GM13976 (cell line): Measurements from ENCODE around the gene CFHR4.
"Not testable (repeated sequence)": the region's sequence is repeated elsewhere in the genome, so short reads cannot be mapped to it uniquely, and the experiment has no call there.

Experiments
- DNase-seq: peaks from one replicate; pipeline ENCODE4 v3.0.0; 2012; ENCODE audit warnings: low spot score
- CTCF ChIP-seq: IDR thresholded peaks from 2 replicates; pipeline ENCODE4 v1.5.1; 2012; ENCODE audit warnings: borderline replicate concordance, mild to moderate bottlenecking; ENCODE audit not compliant: insufficient read depth; ENCODE audit errors: extremely low read depth, missing control alignments, control extremely low read depth
- in situ Hi-C: fragments of 300-500 bp; cut with MboI; formaldehyde crosslinking; loops from one replicate; pipeline ENCODE4 v1.12.0; 2022; ENCODE audit warnings: low sequenced_read_pairs, mixed read lengths, inconsistent platforms; ENCODE audit not compliant: unreplicated experiment

The CFHR4 gene

GRCh38 chr1:196861429-196861828, 26.4 kb upstream of the CFHR4 start:
- TF ChIP-seq CTCF = no peak
- in situ Hi-C loops = no loop called here
- no peak for DNase-seq

- DNase-seq = no peak
- in situ Hi-C loops = no loop called here
- no peak for TF ChIP-seq CTCF
Observed at GRCh38 chr1:196866974-196867373, 20.9 kb upstream of the CFHR4 start.

GRCh38 chr1:196873385-196873784, 14.5 kb upstream of the CFHR4 start:
- DNase-seq = no peak
- in situ Hi-C loops = no loop called here
- TF ChIP-seq CTCF = no peak

- in situ Hi-C loops = no loop called here
- DNase-seq = no peak
- no peak for TF ChIP-seq CTCF
Observed at GRCh38 chr1:196875935-196876334, 11.9 kb upstream of the CFHR4 start.

GRCh38 chr1:196877964-196878363, 9.9 kb upstream of the CFHR4 start:
- in situ Hi-C loops = no loop called here
- no peak for DNase-seq

GRCh38 chr1:196886560-196886959, 1.3 kb upstream of the CFHR4 start:
- DNase-seq, in situ Hi-C loops: not testable (repeated sequence)

More at GRCh38 chr1:196877964-196878363, 9.9 kb upstream of the CFHR4 start:
- no peak for TF ChIP-seq CTCF

GRCh38 chr1:196890668-196891067, 2.8 kb downstream of the CFHR4 start:
- DNase-seq = no peak
- in situ Hi-C loops = no loop called here
- no peak for TF ChIP-seq CTCF
